Posterior vena cava (tissue), 2 donors: ENCODE data around the gene UMODL1. TPM values are rescaled to one million over a fixed set of nuclear protein-coding genes. Genes with fewer than 3 reads are reported as not detected.

Experiments used
- DNase-seq: peaks from one replicate; pipeline ENCODE4 v3.0.0-alpha.2; 2020; ENCODE audit warnings: low spot score
- intact Hi-C, 2 donors: fragments of 100-400 bp; cut with DNase I; formaldehyde crosslinking; loops; one replicate each; pipeline versions ENCODE4 v1.14.1 to v1.14.2; 2022 to 2023
- long read RNA-seq, 2 donors: library from polyadenylated mRNA; unstranded; transcript quantifications; one replicate each; pipeline ENCODE4 v2.0.0, GENCODE V29; 2020 to 2021
- total RNA-seq, 2 donors: library from RNA; stranded (reverse); fragmentation: NEBNext Ultra II Directional; extraction: Animal tissue kit (Norgen Biotek cat#: 25700); gene quantifications; one replicate each; pipeline ENCODE4 v1.2.1, GENCODE V29; 2021
- donor health status: DM: yes; HTN: yes; CAD: no.
- donor health status: DM: yes; HTN: yes; CAD: no.

The UMODL1 gene, protein sequence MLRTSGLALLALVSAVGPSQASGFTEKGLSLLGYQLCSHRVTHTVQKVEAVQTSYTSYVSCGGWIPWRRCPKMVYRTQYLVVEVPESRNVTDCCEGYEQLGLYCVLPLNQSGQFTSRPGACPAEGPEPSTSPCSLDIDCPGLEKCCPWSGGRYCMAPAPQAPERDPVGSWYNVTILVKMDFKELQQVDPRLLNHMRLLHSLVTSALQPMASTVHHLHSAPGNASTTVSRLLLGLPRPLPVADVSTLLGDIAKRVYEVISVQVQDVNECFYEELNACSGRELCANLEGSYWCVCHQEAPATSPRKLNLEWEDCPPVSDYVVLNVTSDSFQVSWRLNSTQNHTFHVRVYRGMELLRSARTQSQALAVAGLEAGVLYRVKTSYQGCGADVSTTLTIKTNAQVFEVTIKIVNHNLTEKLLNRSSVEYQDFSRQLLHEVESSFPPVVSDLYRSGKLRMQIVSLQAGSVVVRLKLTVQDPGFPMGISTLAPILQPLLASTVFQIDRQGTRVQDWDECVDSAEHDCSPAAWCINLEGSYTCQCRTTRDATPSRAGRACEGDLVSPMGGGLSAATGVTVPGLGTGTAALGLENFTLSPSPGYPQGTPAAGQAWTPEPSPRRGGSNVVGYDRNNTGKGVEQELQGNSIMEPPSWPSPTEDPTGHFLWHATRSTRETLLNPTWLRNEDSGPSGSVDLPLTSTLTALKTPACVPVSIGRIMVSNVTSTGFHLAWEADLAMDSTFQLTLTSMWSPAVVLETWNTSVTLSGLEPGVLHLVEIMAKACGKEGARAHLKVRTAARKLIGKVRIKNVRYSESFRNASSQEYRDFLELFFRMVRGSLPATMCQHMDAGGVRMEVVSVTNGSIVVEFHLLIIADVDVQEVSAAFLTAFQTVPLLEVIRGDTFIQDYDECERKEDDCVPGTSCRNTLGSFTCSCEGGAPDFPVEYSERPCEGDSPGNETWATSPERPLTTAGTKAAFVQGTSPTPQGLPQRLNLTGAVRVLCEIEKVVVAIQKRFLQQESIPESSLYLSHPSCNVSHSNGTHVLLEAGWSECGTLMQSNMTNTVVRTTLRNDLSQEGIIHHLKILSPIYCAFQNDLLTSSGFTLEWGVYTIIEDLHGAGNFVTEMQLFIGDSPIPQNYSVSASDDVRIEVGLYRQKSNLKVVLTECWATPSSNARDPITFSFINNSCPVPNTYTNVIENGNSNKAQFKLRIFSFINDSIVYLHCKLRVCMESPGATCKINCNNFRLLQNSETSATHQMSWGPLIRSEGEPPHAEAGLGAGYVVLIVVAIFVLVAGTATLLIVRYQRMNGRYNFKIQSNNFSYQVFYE
- total RNA-seq = not detected
- long read RNA-seq, donor 1 = 0 reads
- long read RNA-seq, donor 2 = 0 reads

DNA sequence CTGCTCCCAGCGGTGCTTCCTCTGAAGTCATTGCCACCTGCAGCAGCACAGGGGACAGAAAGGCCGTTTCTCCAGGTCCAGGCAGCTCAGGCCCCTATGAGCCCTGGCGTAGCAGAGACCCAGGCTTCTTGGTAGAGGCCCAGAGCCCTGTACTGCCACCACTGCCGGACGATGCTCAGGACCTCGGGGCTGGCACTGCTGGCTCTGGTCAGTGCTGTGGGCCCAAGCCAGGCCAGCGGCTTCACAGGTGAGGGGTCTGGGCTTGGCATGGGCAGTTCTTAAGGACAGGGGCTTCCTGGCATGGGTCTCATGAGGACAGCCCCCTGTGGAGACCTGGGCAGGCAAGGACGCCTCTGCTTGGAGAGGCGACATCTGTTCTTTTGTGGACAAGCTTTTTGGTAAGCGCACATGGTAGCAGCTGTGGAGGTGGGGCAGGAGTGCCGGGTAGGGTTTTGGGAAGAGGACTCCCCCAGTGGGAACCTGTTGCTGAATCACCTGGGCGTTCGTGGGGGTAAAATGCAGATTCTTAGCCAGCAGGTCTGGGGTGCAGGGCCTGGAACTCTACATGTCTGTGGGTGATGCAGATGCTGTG lies at the start of gene UMODL1:
UMODL1 (plus strand) TSS at position 172 of the 592 bp plus-strand sequence; CDS start at position 172, 0 bp downstream.
- intact Hi-C loops = no loop called here

DNA sequence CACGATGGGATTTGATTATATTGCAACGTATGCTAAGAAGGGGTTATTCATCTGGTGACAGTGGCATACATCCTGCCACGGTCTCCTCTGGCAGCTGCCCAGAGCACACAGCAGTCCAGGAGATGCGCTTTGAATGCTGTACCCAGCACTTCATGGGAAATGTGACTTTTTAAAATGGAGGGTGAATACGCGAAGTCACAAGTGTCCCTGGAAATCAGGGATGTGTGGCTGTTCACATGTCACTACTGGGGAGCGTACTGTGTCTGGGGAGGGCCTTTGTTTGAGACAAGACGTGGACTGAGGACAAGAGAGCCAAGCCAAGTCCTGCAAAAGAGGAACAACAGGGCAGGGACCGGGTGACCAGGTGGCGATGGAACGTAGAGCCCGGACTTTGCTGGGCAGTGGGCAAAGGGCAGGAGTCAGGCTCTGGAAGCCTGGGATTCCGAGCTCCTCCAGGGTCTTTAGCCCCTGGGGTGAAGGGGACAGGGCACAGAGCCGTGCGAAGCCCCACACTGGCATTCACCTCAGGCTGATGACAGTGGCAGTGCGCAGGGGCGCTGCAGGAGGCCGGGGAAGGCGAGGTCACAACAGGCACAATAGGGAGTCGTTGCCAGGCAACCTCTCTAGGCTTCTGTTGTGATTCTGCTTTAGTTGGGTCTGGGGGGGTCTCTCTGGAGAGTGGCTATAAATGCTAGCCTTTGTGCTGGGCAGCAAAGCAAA lies 49.6 kb upstream of the UMODL1 start:
- intact Hi-C loops = no loop called here
- DNase-seq = no peak

More for the DNA sequence above, at the start of gene UMODL1:
- peak; percentile 57 for DNase-seq

DNA sequence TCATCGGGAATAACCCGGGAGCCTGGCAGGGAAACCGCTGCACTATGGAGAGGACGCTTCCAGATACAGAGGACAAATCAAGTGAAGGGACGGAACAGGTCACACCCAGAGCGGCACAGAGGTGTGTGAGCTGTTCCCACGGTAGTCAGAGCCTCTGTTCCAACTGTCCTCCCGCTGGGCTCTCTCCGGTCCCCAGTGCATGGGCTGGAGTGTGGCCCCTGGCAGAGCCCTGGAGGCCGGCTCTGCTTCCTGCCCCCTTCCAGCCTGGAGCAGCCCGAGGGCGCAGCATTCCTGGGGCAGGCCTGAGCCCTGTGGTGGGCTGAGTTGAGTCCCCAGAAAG lies 49.1 kb upstream of the UMODL1 start:
- intact Hi-C loops = no loop called here
- no peak for DNase-seq

DNA sequence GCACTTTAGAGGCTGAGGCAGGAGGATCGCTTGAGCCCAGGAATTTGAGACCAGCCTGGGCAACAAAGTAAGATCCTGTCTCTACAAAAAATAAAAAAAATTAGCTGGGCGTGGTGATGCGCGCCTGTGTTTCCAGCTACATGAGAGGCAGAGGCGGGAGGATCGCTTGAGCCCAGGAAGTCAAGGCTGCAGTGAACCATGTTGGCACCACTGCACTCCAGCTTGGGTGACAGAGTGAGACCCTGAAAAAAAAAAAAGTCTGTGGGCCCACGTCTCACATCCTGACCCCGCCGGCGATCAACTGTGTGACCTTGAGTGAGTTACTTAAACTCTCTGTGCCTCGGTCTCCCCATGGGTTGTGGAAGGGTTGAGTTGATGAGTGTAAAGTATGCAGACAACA lies 48.2 kb upstream of the UMODL1 start:
- intact Hi-C loops = no loop called here
- DNase-seq = no peak

DNA sequence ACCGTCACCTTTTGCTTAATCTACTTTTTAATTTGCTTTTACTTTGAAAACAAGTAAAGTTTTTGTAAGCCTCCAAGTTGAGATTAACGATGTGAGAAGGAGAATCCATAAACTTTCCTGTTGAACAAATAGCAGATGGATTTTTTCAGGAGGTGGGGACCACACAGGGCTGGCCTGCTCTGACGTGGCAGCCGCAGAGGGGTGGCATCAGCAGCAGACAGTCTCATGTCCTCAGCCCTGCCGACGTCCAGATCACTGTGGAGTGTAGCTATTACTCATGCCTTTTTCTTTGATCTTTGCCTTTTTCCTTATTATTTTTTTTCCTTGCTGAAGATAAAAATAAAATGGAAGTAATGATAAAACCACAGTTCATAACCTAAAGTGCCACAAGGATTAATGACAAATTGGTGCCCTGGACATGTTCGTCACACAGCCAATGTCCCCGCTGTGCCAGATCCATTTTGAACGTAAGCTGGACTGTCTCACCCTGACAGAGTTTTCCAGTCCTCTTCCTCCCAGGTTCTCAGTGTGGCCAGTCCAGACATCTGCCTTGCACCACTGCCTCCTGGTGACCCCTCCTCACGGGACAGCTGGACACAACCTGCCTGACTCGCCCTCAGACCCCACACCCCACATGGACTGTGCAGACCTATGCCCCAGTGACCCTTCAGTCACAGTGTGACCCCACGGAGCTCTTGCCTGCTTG lies 45.6 kb upstream of the UMODL1 start:
- intact Hi-C loops = no loop called here
- DNase-seq = no peak

DNA sequence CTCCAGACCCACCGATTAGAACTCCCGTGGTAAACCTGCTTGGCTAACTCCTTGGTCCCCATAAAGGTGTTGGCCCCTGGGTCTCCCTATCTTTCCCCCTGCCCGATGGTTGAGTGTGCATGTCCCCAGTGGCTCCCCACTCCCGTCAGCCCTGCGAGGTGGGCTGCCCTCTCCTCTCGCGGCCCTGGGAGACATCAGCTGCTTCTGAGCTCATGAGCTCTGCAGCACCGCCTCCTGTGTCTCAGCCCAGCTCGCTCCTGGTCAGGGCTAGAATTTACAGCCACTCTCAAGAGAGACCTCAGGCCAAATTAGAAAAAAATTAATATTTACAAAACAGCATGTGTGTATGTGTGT lies 45.1 kb upstream of the UMODL1 start:
- DNase-seq = peak; percentile 73
- intact Hi-C loops = no loop called here

DNA sequence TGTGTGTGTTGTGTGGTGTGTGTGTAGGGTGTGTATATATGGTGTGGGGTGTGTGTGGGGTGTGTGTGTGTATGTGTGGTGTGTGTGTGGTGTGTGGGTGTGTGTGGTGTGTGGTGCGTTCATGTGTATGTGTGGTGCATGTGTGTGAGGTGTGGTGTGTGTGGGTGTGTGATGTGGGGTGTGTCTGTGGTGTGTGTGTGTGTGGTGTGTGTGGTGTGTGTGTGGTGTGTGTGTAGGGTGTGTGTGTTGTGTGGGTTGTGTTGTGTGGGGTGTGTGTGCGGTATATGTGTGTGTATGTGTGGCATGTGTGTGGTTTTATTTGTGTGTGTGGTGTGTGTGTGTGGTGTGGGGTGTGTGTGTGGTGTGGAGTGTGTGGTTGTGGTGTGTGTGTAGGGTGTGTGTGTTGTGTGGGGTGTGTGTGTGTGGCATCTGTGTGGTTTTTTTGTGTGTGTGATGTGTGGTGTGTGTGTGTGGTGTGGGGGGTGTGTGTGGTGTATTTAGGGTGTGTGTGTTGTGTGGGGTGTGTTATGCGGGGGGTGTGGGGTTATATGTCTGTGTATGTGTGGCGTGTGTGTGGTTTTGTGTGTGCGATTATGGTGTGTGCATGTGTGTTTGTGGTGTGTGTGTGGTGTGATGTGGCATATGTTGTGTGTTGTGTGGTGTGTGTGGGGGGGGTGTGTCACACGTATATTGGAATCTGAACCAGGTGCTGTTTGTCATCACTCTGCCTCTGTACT lies 43.9 kb upstream of the UMODL1 start:
- intact Hi-C loops = no loop called here
- peak; percentile 40 for DNase-seq

DNA sequence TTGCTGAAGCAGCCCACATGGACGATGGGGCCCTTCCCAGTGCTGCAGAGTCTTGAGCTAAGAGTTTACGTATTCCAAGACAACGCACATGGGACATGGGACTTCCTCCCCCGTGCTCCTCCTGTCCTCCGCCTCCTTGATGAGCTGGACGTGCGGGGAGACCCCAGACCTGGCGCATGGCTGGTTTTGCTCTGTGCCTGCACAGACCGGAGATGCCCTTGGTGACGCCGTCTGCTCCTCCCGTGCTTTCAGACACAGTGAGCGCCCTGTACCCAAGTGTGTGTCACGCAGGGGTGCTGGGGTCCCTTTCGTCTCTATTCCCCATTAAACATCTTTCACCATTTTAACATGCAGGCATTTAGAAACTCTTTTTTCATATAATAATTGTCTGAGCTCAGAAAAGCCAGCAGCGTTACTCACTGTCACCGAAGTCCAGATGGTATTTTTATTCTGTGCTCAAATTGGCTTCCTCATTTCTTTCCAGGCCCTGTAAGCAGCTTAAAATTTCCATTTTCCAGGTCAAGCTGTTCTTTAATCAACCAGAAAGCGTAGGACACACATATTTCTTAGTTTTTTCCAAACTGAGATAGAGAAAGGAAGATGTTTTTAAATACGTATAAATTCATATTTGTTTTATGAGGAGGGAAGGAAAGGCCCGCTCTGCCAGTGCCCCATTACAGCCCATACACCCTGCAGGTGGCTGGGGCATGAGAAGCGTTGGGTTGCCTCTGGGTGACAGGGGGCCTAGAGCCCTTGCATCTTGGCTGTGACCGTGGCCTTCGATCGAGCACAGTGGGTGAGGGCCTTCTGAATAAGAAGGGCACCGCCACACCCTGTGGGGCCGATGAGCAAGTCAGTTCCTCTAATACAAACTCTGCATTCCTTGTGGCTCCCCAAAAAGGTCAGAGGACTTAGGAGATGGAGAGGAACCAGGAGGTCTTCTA lies 43.0 kb upstream of the UMODL1 start:
- peak; percentile 40 for DNase-seq
- intact Hi-C loops = no loop called here

DNA sequence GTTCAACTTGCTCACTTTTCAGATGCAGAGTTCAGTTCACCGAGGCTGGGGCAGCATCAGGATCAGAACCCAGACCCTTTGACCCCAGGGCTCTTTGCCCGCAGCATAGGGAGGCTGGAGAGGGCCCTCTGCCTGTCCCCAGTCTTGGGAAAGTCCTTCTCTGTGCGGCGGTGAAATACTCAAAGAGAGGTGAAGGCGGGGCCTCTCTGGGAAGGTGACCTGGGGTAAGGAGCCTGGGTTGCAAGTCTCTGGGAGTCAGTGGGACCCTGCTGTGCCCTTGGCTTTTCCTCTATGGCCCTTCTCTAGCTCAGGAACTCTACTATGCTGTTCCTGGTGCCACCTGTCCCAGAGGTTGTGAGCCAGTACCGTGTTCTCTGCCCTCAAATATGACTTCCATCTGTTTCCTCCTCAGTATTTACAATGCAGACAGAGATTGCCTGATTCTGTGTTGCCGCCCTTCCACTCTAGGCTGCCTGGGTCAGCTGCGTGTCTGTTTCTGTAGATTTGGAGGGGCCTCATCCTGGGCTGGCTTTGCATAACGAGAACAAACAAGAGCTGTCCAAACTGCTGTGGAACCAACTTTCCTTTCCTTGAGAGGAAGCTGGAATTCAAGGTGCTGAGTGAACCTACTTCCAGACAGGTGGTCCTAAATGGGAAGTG lies 42.2 kb upstream of the UMODL1 start:
- no peak for DNase-seq
- intact Hi-C loops = no loop called here

DNA sequence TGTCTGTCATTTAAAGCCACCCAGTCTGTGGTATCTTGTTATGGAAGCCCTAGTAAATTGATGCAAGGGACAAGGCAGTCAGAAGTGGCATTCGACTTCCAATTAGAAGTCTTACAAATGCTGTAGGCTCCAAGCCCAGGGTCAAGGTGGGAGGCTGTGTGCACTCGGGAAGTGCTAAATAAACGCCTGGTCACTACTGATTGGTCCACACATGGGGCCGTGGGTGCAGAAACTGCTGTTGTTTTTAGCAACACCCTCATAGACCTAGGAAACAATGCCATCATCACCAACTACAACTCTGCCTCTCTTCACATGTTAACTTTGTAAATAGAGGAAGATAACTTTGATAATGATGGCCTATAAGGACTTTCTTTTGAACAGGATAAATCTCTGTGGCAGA lies 40.8 kb upstream of the UMODL1 start:
- intact Hi-C loops = no loop called here
- DNase-seq = peak; percentile 30

DNA sequence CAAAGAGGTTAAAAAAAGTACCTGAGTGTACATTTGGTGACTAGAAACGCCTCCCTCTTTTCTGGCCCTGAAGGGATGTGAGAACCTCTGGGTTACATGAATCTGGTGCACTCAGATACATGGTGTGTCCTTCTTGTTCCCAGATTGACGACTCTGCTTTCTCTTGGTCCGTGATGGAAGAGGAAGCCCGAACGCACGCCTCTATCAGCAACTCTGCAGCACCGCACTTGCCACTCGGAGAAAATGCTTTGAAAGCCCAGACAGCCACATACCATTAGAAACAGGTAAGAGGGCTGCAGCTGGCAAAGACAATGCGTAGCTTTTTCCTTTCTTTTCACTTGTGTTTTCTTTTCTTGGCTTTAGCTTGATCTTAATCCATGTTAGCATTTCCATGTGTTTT lies 39.9 kb upstream of the UMODL1 start:
- intact Hi-C loops = no loop called here
- no peak for DNase-seq

DNA sequence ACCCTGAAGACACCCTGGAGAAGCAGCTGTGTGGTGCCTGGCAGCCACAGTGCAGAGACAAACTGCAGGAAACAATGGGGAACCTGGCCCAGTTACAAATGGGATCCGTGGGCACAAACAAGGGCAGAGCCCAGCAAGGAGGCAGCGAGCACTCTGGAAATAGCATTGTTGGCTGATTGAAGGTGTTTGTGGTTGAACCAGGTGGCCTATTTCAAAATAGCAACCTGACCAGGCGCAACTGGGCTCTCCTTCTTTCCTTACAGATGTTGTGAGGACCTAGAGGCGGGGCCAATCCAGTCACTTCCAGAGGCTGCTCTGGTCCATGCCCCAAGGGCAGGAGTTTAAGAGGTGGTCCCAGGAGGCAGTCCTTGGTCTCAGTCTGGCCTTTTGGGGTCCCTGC lies 39.3 kb upstream of the UMODL1 start:
- DNase-seq = no peak
- intact Hi-C loops = no loop called here

DNA sequence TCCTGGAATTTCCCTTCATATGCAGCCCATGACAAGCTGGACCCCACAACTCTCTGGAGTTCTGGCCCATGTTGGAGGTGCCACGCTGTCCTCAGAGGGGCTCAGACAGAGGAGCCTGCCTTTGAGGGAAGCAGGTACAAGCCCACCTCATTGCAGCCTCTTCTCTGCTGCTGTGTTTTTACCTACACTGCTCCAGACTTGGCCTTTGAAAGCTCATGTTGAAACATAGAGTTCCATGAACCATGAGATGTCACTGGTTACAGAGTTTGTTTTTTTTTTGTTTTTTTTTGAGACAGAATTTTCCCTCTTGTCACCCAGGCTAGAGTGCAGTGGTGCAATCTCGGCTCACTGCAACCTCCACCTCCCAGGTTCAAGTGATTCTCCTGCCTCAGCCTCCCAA lies 38.9 kb upstream of the UMODL1 start:
- intact Hi-C loops = no loop called here
- peak; percentile 24 for DNase-seq

DNA sequence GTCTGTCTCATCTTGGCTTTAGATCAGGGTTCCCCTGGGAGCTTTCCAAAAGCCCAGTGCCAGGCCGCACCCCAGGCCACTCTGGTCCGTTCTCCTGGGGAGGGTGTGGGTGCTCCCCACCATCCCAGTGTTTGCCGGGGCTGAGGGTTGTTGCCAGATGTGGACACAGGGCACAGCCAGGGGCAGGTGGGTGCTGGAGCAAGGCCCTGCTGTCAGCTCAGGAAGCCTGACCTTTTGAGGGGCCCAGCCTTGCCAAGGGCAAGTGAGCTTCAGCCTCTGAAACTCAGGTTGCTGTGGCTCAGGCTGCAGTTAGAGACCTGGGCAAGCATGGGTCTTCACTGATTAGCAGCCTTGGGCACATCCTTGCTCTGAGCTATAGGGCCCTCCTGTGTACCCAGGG lies 38.1 kb upstream of the UMODL1 start:
- DNase-seq = peak; percentile 61
- intact Hi-C loops = no loop called here

DNA sequence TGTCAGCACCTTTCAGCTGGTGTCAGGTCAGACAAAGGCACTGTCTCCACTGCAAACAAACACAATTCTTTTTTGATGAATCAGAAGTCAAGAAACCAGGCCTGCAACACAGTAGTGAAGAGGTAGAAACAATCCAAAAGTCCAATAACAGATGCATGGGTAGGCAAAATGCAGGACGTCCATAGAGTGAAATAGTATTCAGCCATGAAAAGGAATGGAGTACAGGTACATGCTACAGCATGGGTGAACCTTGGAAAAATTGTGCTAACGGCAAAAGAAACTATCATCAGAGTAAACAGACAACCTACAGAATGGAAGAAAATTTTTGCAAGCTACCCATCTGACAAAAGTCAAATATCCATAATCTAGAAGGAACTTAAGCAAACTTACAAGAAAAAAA lies 34.8 kb upstream of the UMODL1 start:
- intact Hi-C loops = no loop called here
- DNase-seq = no peak

DNA sequence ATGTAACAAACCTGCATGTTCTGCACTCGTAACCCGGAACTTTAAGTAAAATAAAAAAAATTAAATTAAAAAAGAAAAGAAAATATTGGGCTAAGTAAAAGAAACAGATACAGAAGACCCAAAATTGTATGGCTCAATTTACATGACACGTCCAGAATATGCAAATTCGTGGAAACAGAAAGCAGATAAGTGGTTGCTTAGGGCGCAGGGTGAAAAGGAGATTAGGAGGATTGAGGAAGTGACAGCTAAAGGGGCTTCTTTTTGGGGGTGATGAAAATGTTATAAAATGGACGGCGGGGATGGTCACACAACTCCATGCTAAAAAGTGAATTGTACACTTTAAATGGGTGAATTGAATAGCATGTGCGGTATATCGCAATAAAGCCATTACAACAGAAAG lies 33.6 kb upstream of the UMODL1 start:
- intact Hi-C loops = no loop called here
- no peak for DNase-seq
